HG03064 (cell line): ENCODE data around the gene KRTAP10-2.
"Not testable (repeated sequence)": the region's sequence is repeated elsewhere in the genome, so short reads cannot be mapped to it uniquely, and the experiment has no call there.

Experiments used
- ATAC-seq: cut with Tn5 transposase; IDR thresholded peaks from one replicate; pipeline ENCODE4 v1.9.1; 2021; ENCODE audit warnings: low read depth; ENCODE audit not compliant: unreplicated experiment

The KRTAP10-2 gene

DNA sequence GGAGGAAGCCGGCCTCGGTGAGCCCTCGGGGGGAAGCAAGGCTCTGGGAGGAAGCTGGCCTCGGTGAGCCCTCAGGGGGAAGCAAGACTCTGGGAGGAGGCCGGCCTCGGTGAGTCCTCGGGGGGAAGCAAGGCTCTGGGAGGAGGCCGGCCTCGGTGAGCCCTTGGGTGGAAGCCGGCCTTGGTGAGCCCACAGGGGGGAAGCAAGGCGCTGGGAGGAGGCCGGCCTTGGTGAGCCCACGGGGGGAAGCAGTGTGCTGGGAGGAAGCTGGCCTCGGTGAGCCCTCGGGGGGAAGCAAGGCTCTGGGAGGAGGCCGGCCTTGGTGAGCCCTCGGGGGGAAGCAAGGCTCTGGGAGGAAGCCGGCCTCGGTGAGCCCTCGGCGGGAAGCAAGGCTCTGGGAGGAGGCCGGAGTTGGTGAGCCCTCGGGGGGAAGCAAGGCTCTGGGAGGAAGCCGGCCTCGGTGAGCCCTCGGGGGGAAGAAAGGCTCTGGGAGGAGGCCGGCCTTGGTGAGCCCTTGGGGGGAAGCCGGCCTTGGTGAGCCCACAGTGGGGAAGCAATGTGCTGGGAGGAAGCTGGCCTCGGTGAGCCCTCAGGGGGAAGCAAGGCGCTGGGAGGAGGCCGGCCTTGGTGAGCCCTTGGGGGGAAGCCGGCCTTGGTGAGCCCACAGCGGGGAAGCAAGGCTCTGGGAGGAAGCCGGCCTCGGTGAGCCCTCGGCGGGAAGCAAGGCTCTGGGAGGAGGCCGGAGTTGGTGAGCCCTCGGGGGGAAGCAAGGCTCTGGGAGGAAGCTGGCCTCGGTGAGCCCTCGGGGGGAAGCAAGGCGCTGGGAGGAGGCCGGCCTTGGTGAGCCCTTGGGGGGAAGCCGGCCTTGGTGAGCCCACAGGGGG, 48.1 kb downstream of the KRTAP10-2 start:
- not testable (repeated sequence) for ATAC-seq

DNA sequence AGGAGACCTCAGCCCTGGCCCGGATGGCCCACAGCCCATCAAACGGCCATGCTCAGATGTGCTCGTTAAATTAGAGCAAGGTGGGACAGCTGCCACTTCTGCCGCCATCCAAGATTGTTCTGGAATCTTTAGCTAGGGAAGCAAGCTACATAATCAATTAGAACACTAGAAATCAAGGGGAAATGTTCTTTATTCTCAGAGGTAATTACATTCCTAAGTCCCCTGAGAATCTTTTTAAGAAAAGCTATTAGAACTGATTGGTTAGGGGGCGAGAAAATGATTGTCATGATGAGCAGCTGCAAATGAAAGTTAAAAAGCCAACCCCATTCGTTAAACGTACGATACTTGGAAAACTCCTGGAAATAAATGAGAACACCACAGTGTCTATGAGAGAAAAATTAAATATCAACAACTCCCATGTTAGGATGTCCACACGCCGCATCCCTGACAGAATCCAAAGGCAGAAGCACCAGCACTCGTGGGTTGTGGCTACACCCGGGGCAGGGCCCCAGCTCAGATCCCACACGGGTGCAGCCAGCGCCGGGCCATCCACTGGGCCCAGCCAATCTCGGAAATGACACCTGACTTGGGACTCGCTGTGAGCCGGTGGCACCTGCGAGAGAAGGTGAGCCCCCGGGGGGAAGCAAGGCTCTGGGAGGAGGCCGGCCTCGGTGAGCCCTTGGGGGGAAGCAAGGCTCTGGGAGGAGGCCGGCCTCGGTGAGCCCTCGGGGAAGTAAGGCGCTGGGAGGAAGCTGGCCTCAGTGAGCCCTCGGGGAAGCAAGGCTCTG, 48.9 kb downstream of the KRTAP10-2 start:
- no peak for ATAC-seq
